NCI-H2196 (cell line): ENCODE measurements around the gene PARN.
A peak's percentile ranks its signal among the peaks of the same experiment; 100 is the strongest.

ENCODE experiments used
- DNase-seq: peaks from one replicate; lab custom pipeline; 2025; ENCODE audit not compliant: unreplicated experiment; lab: John Stamatoyannopoulos, UW

The PARN gene

GRCh38 chr16:14501331-14502255 lies 128.5 kb downstream of the PARN start:
- peak; percentile 88 for DNase-seq

- DNase-seq = no peak
Measured at GRCh38 chr16:14500791-14501190, 129.3 kb downstream of the PARN start.

- DNase-seq = no peak
Measured at GRCh38 chr16:14499110-14499509, 130.9 kb downstream of the PARN start.

GRCh38 chr16:14497245-14498082 lies 132.6 kb downstream of the PARN start:
- DNase-seq = peak; percentile 21

- DNase-seq = no peak
Measured at GRCh38 chr16:14496786-14497185, 133.3 kb downstream of the PARN start.

- no peak for DNase-seq
Measured at GRCh38 chr16:14496047-14496770, 133.9 kb downstream of the PARN start.

- DNase-seq = no peak
Measured at GRCh38 chr16:14495213-14496046, 134.6 kb downstream of the PARN start.

GRCh38 chr16:14494396-14494966 lies 135.6 kb downstream of the PARN start:
- no peak for DNase-seq

- no peak for DNase-seq
Measured at GRCh38 chr16:14493791-14494190, 136.3 kb downstream of the PARN start.

GRCh38 chr16:14492614-14493013 lies 137.4 kb downstream of the PARN start:
- no peak for DNase-seq

- no peak for DNase-seq
Measured at GRCh38 chr16:14491861-14492529, 138.1 kb downstream of the PARN start.

GRCh38 chr16:14490235-14490634 lies 139.8 kb downstream of the PARN start:
- no peak for DNase-seq

GRCh38 chr16:14489460-14489859 lies 140.6 kb downstream of the PARN start:
- peak; percentile 19 for DNase-seq

- DNase-seq = no peak
Measured at GRCh38 chr16:14487579-14487978, 142.5 kb downstream of the PARN start.

- peak; percentile 56 for DNase-seq
Measured at GRCh38 chr16:14486520-14487303, 143.3 kb downstream of the PARN start.

GRCh38 chr16:14485811-14486519 lies 144.1 kb downstream of the PARN start:
- no peak for DNase-seq

- no peak for DNase-seq
Measured at GRCh38 chr16:14485121-14485551, 144.9 kb downstream of the PARN start.

GRCh38 chr16:14483819-14484385 lies 146.2 kb downstream of the PARN start:
- DNase-seq = no peak
